Activated T-cell treated with anti-CD3 and anti-CD28 coated beads for 24 hours (primary cell): Measurements from ENCODE around the gene CCDC27.

Experiments
- DNase-seq: peaks from one replicate; pipeline ENCODE4 v3.0.0-alpha.2; 2020; ENCODE audit warnings: low read depth

CCDC27 gene

DNA sequence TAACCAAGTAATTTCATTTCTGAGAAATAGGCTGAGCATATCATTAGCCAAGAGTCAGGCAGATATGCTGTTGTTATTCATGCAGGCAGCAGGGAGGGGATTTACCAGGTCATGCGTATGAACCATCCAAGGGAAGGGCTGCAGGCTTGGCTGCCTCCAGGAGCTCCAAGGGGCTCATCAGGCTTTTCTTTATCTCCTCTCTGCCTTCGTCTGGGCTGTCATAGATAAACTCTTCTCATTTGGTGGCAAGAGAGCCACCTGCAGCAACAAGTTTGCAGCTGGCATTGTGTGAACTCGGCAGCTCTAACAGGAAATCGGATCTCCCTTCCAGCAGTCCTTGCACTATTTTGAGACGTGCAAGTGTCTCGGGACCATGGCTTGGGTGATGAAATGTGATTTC lies 7.5 kb downstream of the CCDC27 start:
- DNase-seq, result no peak

DNA sequence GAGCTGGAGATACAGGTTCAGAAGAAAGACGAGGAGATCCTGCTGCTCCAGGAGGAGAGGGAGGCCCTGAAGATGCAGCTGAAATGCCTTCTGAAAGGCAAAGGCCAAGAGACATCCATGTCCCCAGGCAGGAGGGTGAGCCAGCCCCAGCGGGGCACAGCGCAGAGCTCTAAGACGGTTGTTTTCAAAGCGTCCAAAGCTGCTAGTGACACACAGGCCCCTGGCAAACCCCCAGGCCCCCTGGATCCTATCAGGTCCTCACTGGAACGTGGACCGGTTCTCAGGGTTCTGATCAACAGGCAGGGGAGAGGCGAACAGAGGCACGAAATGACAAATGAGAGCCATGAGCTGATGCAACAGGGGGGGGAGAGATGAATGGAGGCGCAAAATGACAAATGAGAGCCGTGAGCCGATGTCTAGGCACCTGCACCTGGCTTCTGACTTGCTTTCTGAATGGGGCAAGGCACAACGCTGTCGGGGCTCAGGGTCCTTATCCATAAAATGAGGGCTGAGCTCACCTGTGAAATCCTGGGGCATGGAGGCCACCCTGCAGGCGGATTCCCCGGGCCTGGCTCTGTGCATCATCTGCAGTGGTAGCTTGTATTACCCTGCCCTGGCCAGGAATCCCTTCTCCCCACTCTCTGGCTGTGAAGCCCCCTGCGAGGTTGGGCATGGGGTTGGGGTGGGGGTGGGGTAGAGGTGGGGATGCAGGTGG lies 9.2 kb downstream of the CCDC27 start:
- DNase-seq, result no peak

DNA sequence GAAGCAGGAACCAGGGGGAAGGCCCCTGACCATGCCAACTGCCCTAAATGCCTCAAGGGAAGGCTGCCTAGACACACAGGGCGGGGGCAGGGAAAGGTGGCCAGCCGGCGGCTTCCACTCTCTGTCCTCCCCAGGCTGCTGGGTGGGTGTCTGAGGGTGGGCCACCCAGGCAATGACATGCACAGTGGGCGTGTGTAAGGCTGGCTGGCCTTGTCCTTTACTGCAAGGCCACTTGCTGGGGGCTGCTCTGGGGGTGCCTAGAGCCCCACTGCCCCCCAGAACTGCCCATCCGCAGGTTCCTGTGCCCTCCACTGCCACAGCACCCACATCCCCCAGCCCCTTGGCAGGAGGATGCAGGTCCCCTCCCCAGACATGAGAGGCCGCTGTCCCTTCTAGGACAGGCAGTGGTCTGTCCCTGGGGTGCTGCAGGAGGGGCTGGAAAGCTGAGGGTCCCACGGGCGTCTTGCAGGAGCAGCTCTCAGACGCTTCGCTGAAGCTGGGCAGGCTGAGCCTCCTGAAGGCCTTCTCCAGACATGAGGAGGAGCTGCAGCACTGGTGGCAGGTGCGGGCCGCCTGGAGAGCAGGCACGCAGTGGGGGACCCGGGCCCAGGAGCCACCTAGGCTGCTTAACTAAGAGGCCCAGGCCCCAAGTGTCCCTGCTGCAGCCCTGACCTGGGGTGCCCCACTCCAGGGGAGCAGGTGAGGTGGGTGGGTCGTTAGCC lies 10.1 kb downstream of the CCDC27 start:
- no peak for DNase-seq

GRCh38 chr1:3762873-3763228 lies 10.6 kb downstream of the CCDC27 start:
- no peak for DNase-seq

DNA sequence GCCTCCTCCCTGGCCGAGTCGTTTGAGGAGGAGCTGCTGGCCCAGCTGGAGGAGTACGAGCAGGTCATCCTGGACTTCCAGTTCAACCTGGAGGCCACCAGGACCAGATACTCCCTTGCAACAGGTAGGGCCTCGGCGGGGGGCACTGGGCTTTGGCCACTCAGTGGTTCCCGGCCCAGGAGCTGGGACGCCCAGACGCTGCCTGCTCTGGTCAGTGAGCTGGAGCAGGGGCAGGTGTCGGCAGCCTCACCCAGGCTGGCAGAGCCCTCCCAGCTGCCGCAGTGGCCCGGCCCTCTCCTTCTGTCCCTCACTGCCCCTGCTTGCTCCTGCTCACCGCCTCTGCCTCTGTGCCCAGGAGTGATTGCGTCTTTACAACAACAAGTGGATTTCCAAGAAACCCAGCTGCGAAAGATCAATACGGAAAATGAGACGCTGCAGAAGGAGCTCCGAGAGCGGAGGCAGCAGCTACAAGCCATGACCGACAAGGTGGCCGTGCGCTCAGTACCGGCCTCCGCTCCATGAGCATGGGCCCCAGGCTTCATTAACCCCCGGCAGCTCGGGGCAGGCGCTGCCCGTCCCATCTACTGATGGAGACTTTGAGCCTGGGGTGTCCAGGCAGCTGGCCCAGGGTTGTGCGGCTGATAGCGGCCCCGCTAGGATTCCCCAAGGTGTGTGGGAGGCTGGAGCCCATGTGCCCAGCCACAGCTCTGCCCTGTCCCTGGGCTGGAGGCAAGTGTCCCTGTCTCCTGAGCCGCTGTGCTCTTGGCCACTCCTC lies 11.3 kb downstream of the CCDC27 start:
- DNase-seq, result no peak

DNA sequence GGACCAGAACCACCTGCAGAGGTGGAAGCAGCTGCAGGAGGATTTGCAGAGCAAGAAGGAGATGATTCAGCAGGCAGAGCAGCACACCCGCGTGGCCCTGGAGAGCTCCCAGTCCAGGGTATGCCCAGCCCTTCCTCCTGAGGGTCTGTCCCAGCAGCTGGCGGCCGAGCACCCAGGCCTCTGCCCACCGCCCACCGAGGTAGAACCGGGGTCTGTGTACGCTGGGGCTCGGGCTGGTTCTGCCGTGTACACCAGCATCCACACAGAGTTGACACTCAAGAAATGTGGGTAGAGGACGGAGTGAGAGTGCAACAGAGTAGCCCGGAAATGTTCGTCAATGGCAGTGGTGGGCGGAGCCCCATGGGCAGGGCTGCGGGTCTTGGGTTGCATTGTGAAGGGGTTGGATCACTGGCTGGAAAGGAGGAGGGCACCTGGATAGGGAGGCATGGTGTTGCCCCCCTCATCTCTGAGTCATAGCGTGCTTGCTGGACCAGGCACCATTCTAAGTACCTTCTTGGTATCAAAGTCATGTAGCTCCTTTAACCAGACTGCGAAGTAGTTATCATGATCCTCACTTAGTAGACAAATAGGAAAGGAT lies 15.2 kb downstream of the CCDC27 start:
- DNase-seq, result no peak

GRCh38 chr1:3768811-3769390 lies 16.7 kb downstream of the CCDC27 start:
- DNase-seq, result no peak

DNA sequence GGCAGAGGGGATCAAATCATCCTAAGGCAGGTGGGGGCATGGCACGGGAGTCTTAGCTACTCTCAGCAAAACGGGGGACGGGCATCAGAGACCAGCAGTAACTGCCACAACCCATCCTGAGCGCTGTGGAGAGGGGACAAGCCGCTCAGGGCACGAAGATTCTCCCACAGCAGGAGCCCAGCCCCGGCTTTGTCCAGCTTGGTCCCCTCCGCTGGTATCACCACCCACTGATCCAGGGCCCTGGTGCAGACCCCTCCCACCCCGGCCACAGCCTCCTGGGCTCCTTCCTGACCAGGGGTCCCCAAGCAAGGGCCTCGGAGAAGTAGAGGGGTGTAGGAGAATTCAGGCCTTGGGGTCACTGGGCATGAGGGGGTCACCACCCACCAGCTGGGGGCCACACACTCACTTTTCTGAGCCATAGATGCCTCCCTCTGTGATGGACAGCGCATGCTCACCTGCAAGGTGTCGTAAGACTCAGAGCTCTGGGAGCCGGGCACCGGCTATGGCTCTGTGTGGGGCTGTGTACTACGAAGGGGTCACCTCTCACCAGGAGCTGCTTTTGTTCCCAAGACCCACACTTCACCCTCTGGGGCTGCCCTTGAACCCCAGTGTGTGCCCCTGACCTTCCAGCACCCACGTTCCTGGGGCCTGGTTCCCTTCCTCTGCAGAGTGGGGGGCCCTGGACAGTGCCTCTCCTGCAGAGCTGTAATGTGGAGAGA lies 18.0 kb downstream of the CCDC27 start:
- DNase-seq, result no peak

GRCh38 chr1:3771108-3772026 lies 19.1 kb downstream of the CCDC27 start:
- no peak for DNase-seq

DNA sequence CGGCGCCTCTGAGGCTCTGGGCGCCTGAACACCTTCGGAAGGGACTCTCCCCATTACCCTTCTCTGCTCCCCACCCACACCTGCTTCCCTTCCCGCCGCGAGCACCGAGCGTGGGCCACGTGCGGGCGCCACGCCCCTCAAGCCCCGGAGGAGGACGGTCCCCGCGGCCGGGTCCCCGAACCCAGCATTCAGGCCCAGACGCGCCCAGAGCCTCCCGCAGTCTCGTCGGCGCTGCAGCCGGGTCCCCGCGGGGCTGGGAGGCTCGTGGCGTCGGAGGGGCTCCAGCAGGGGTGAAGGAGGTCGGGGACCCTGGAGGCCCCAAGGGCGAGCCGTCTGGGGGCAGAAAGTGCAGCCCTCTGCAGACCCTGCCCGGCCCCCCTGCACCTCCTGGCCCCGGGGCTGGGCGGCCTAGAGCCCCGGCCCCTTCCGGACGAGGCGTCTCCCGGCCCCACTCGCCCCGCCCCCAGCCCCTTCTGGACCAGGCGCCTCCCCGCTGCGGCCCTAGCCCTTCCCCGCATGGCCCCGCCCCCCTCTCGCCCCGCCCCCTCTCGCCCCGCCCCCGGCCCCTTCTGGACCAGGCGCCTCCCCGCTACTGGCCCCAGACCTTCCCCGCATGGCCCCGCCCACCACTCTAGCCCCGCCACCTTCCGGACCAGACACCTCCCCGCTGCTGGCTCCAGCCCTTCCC lies 19.9 kb downstream of the CCDC27 start:
- peak; percentile 80 for DNase-seq

GRCh38 chr1:3772715-3773571 lies 20.7 kb downstream of the CCDC27 start, which contains the start of gene SMIM1:
Gene SMIM1, plus strand, starts transcription at chr1:3772749. Its CDS starts 2,625 bp downstream, at chr1:3775374.
- no peak for DNase-seq

DNA sequence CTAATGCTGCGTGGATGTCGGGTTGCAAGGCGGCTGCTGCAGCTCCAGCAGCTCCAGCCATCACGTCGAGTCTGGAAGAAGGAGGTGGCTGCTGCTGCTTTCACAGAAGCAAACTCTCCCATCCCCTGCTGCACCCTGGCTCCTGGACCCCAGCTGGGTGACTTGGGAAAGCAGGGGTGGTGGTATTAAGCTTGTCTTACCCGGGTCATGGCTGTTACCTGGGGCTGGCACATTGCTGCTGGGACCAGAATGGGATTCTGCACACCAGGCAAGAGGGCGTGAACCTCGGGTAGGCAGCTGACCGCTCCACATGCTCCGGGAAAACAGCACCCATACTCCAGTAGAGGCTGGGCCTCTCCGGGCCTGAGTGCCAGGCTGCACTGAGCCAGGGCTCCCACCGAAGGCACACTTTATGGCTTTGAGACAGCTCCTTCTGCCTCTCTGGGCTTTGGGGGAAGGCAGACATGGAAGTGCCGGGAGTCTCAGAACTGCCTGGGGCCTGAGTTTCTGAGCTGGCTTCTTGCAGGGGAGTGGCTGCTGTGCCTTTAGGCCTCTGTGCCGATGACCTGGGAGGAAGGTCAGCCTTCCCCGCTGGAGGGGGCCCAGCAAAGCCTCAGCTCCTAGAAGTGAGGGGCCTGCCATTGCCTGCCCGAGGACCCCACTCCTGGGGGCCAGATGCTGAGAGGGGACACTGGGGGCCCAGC lies 21.5 kb downstream of the CCDC27 start:
- no peak for DNase-seq

DNA sequence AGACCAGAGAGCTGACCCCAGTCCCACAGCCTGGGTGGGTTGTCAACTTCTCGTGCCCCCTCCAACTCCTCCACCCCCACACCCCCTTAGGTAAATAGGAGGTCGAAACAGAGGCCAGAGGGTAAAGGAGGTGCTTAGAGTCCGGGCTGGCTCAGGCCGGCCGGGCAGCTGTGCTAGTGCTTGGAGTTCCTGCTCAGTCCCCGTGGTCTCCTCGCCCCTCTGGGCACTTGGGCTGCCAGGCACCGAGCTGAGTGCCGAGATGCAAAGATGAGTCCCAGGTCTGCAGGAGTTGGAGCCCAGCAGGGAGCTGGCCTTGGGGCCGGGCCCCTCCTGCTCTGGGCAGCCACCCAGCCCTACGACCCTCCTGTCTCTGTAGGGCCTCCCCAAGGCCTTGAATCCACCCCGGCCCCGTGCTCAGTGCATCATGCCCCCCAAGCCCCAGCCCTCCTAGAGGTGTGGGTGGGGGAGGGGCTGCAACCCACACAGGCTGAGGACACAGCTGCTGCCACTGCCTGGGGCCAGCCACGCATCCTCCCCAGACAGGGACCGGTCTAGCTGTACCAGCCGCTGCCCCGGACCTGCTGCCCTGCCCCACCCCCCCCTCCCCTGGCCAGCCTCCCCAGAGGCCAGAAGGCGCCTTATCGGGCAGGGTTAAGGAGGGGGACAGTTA lies 22.2 kb downstream of the CCDC27 start:
- no peak for DNase-seq

DNA sequence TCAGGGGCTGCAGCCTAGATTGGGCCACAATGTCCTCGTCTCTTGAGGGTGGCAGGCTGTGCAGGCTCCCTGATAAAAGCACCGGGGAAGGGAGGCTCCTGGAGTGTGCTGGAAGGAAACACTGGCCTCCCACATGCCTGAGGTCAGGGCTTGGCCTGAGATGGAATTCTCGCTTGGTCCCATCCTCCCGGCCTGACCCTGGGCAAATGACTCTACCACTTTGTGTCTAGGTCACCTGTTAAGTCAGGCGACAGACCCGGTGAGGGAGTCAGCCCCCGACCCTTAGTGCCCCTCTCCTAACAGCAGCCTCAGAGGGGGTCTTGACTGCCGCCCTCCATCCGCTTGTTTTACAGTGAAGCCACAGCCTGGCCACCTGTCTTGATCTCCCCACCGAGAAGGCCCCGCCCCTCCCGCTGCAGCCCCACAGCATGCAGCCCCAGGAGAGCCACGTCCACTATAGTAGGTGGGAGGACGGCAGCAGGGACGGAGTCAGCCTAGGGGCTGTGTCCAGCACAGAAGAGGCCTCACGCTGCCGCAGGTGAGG lies 22.8 kb downstream of the CCDC27 start:
- DNase-seq, result no peak

DNA sequence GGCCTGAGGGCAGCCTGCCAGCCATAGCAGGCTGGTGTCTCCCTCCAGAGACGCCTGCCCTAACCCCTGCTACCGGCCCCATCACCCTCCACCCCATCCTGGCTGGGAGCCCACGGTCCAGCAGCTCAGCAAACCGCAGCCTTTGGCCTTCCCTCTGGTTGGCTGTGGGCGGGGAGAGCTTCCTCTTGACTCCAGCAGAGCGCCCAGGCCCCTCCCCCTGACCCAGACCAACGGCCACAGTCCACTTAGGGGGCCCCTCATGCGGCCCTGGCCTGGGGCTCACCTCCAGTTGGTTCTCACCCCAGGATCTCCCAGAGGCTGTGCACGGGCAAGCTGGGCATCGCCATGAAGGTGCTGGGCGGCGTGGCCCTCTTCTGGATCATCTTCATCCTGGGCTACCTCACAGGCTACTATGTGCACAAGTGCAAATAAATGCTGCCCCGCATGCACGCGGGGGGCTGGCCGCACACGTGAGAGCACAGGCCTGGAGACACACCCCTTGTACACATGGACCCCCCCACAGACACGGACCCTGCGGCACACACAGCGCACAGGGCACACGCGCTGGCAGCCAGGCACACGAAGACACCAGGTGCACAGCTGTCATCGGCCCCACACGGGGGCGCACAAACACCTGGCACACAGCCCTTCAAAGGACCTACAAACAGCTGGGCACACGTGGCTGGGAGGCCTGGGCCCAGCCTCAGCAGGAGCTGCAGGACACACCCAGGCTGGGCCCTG lies 23.4 kb downstream of the CCDC27 start:
- DNase-seq, result peak; percentile 28

DNA sequence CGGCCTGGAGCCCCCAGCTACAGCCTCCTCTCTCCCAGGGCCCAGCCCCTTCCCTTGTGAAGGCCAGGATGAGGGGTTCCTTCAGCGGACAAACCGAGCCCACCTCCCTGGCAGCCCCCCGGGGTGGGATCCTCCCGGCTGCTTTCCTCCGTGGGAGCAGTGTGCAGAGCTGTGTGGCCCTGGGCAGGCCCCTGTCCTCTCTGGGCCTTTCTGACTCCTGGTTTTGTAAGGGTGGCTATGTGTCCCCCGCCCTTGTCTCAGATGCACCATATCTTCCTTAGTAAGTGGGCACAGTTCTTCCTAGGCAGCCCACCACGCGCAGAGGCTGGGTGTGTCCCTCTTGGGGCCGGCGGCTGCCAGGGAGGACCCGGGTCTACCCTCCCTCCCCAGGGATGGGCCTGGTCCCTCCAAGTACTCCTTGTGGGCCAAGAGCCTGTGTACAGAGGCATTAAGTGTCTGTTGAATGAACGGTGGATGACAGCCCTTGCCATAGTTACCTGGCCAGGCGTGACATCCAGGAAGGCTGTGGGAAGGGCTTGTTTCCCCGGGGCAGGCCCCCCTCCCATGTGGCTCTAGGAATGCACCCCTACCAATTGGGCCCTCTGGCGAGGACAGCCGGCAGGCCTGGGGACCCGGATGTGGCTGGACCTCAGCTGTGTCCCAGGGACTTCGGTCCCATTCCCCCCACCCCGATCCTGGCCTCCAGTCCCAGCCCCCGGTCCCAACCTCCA lies 24.1 kb downstream of the CCDC27 start:
- DNase-seq, result no peak
